KOPT-K1 (cell line): ENCODE results near the gene KBTBD3.
A peak's percentile ranks its signal among the peaks of the same experiment; 100 is the strongest.
"Not testable (repeated sequence)": the region's sequence is repeated elsewhere in the genome, so short reads cannot be mapped to it uniquely, and the experiment has no call there.

ENCODE experiments used
- H3K27ac ChIP-seq: fragments of 200-600 bp; sonication (generic); 2 replicates; pipeline ENCODE4 v1.5.1; 2016; ENCODE audit warnings: antibody characterized with exemption, mild to moderate bottlenecking, low read depth, low read length; ENCODE audit not compliant: poor library complexity, severe bottlenecking
- H3K36me3 ChIP-seq: fragments of 200-600 bp; sonication (generic); 2 replicates; pipeline ENCODE4 v1.5.1; 2017; ENCODE audit warnings: antibody characterized with exemption, mild to moderate bottlenecking, low read length, moderate library complexity; ENCODE audit not compliant: insufficient read depth
- H3K9me3 ChIP-seq: fragments of 200-600 bp; sonication (generic); 2 replicates; pipeline ENCODE4 v1.5.1; 2017; ENCODE audit warnings: antibody characterized with exemption, low read length, mild to moderate bottlenecking; ENCODE audit not compliant: insufficient read depth, poor library complexity, severe bottlenecking

KBTBD3 gene

DNA sequence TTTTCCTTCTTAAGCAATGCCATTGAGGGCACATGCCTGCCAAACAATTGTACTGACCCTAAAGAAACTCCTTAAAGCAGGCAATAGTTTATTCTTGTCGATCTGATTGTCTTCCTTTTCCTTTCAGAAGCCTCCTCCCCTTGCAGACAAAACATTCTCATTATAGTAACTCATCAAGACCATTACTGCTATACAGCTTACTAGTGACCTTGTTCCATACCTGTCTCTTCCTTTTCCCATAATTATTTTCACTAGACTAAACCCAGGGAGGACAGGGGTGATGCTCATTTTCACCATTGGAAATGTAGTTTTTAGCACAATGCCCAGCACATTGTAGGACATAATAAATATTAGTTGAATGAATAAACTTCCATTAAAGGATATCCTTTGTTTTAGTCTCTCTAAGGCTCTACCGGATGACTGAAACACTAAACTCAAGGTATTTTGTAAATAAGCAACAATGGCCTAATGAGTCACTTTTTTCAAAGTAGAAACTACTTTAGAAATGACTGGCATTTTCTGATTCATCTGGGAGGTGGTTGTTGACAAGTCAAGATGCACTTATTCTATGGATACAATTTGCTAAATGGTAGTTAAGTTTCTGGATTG is 45.8 kb downstream of the KBTBD3 start:
- no peaks in the 10 kb centered on the region for H3K36me3 ChIP-seq
- peaks cover 6% of the 10 kb centered on the region for H3K9me3 ChIP-seq
- no peak overlapping the region for H3K27ac ChIP-seq

GRCh38 chr11:106030609-106031008 is 46.5 kb downstream of the KBTBD3 start:
- no peaks in the 10 kb centered on the region for H3K36me3 ChIP-seq
- H3K9me3 ChIP-seq = peaks cover 6% of the 10 kb centered on the region
- no peak overlapping the region for H3K27ac ChIP-seq

DNA sequence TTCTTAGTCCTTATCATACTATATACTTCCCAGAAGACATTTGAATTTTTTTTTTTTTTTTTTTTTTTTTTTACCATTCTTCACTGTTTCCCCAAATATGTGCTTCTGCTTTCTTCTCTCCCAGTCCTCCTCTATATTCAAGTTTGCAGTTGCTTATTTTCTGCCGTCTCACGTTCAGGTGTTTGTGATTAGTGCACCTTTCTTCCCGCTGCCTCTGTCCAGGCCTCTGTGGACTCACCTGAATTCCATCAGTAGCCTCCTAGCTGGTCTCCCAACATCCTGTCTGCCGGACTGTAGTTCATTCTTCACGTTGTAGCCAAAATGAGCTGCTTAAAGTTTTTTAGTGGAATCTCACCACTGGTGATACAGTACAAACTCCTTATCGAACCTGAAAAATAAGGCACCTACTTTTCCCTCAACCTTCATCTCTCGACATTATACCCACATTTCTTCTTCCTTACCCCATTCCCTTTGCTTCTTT is 54.3 kb downstream of the KBTBD3 start:
- Histone ChIP-seq H3K9me3 (peaks cover 6% of the 10 kb centered on the region), H3K27ac (peak overlapping the region; percentile 55), H3K36me3 (no peaks in the 10 kb centered on the region)

DNA sequence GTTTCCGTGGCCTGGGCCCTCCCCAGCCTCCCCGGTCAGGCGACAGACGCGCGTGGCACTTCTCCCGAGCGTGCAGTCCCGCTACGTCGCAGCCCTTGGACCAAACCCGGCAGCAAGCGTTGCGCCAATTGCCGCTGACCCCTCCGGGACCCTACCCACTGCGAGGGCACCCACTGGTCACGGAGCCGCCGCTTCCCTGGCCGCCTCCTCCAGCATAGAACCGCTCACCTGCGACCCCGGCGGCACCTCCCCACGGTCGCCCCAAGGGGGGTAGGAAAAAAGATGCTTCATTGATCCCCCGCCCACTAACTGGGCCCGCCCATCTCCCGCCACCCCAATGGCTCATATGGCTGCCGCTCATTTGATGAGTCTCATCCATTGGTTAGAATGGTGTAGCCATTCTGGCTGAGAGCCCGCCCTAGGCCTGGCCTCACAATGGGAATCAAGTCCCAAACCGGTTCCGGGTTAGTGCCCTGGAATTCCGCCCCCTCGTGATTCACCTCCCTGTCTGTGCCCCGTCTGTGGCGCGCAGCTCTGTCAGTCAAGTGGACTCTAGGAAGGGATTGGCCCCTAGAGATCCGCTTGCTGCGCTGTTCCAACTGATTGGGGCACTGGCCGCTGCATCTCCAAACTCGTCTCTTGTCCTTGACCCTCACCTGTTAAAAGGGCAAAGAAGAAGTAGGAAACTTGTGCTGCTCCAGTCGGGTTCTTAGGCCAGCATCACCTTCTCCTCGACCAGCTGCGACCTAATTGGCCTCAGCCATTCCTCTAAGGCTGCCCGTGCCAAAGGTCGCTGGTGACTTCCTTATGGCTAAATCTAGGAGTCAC is 55.0 kb downstream of the KBTBD3 start, which contains the start of gene MSANTD4:
Gene MSANTD4, minus strand, starts transcription at position 274 of the 828 bp plus-strand sequence. CDS start 11,323 bp downstream, outside the sequence.
- H3K9me3 ChIP-seq = peaks cover 5% of the 10 kb centered on the region
- peak within 1 kb of the TSS; percentile 60 for H3K27ac ChIP-seq
- H3K36me3 ChIP-seq = no peaks in the 10 kb centered on the region

DNA sequence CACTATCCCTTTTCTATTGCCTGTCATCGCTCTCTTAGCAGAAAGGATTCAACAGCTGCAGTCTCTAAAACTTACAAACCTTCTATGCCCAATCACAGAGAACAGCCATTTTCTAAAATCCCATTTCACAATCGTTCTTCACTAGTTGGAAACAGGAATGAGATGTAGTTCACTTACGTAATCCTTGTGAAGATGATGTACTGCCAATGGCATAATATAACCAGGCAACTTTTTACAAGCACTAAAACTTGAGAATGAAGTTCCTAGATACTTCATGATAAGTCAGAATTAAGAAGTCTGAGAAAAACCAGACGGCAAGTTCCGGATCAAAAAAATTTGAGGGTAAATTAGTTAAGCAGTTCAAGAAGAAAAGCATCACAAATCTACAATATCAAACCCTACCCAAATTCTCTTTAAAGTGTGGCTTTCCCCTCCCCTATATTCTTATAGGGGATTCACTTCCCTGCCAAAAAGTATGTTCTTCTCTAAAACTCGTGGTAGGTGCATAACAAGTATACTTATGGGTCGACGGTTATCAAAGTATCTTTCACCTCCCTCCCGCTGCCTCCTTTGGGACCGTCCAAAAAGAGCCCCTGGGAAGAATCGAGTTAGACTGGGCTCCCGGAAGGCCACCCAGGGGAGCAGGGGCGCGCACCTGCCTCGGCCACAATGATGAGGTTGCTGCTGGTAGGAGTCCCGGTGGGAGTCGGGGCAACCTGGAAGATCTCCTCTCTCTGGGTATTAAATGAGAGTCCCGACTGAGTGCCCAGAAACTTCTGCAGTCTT is 55.8 kb downstream of the KBTBD3 start:
- Histone ChIP-seq H3K27ac (peak overlapping the region; percentile 60), H3K9me3 (no peaks in the 10 kb centered on the region), H3K36me3 (no peaks in the 10 kb centered on the region)

- Histone ChIP-seq H3K9me3 (no peaks in the 10 kb centered on the region), H3K36me3 (no peaks in the 10 kb centered on the region)
Measured at GRCh38 chr11:106017093-106017492, 60.1 kb downstream of the KBTBD3 start.

GRCh38 chr11:106015066-106015465 is 62.1 kb downstream of the KBTBD3 start:
- Histone ChIP-seq H3K36me3 (peaks cover 18% of the 10 kb centered on the region), H3K27ac (no peak overlapping the region), H3K9me3 (no peaks in the 10 kb centered on the region)

More at GRCh38 chr11:106017093-106017492, 60.1 kb downstream of the KBTBD3 start:
- H3K27ac ChIP-seq = no peak overlapping the region

DNA sequence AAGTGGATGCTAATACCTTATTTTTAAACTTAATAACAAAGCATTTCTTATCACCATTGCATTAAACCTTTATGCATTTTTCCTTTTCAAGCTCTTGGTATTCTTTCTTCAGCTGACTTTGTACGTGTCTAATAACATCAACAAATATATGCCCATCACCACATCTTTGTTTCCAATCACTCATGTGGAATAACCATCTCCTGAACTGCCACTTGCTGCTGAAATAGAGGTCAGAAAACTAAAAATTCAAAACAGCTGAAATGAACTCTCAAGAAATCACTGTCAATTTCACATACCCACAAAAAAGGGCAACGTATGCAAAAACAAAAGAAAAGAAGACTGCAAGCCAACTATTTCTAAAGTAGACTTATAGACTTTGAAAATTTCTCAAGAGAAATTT is 62.5 kb downstream of the KBTBD3 start:
- no peaks in the 10 kb centered on the region for H3K9me3 ChIP-seq
- peaks cover 22% of the 10 kb centered on the region for H3K36me3 ChIP-seq
- H3K27ac ChIP-seq = no peak overlapping the region

GRCh38 chr11:106014035-106014434 is 63.1 kb downstream of the KBTBD3 start:
- Histone ChIP-seq H3K27ac (no peak overlapping the region), H3K9me3 (no peaks in the 10 kb centered on the region), H3K36me3 (peaks cover 28% of the 10 kb centered on the region)

DNA sequence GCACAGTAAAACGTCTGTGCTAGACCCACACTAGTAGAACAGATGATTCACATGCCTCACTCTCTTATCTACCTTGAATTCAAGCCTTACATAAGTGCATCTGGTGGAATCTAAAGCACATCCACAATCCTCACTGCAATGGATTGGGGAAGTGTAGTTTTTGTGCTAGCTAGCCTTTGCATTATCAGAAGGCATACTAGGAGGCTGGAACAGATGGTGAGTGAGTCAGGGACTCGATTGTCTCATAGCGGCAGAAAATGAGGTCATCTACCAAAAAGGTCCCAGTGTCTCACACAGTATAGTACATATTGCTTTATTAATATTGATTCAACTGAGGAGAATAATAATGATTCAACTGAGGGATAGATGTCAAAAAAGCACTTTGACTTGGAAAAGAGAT is 64.4 kb downstream of the KBTBD3 start:
- no peaks in the 10 kb centered on the region for H3K9me3 ChIP-seq
- H3K27ac ChIP-seq = no peak overlapping the region
- peaks cover 41% of the 10 kb centered on the region for H3K36me3 ChIP-seq

DNA sequence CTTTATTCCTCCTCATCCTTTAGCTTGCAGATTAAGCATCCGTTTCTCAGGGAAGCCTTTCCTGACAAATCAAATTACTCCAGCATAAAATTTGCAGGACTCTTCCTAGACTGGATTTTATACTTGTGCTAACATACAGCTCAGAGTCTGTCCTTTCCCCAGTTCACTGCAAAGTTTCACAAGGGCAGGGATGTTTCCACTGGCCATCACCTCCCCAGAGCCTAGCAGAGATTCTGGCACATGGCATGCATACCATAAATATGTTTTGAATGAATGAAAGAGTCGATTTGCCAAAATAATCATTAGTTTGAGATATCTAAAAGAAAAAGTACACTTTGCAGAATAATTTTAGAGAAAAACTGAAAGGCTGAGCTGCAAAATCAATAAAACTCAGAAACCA is 65.7 kb downstream of the KBTBD3 start:
- no peak overlapping the region for H3K27ac ChIP-seq
- H3K9me3 ChIP-seq = peaks cover 4% of the 10 kb centered on the region
- H3K36me3 ChIP-seq = peaks cover 54% of the 10 kb centered on the region

DNA sequence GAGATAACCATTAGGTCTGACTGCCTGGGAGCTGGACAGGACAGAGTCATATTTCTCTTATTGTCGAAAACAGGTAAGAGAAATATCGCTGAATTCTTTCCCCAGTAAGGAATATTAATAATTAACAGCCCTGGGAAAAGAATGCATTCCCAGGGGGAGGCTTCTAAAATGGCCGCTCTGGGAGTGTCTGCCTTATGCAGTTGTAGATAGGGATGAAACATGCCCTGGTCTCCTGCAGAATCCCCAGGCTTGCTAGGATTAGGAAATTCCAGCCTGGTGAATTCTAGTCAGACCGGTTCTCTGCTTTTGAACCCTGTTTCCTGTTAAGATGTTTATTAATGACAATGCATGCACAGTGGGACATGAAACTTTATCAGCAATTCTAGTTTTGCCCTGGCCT is 74.1 kb downstream of the KBTBD3 start:
- Histone ChIP-seq H3K9me3 (peaks cover 24% of the 10 kb centered on the region), H3K36me3 (peaks cover 37% of the 10 kb centered on the region)
- H3K27ac ChIP-seq = not testable (repeated sequence)

DNA sequence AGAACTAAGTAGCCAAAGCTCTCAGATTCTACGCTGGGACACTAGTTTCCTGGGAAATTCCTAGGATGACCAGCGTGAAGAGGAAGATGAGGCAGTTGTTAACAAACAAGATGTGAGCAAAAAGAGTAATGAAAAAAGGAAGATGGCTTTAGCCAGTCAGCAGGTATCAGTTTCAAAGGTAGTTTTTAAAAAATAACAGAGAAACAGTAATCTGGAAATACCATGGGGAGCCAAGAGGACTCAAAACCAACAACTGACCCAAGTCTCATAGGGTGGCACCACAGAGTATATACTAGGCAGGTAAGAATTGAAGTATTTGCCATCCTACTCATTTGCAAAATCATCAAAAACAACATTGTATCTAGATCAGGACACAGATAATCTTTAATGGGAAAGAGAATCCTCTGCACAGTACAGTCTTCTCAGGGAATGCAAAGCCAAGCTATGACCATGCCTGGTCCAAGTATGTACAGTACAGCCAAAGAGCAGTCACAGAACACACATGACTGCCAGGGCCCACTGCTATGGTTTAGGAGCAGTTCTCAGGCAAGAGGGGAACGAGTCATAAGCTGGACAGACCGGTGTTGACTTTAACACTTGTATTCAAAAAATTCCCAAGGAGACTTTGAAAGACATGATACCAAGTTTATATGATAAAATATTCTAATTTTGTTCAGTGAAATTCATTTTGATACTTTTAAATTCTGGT is 75.7 kb downstream of the KBTBD3 start:
- Histone ChIP-seq H3K27ac (no peak overlapping the region), H3K36me3 (peaks cover 26% of the 10 kb centered on the region), H3K9me3 (peaks cover 20% of the 10 kb centered on the region)
